KBM-7 (cell line): ENCODE data around the gene ATP10A.

ENCODE experiments used
- DNase-seq: peaks from one replicate; pipeline ENCODE4 v3.0.0-alpha.2; 2015
- in situ Hi-C: fragments of 300-500 bp; cut with MboI; formaldehyde crosslinking; loops from 2 replicates; pipeline ENCODE4 v1.14.3; 2020; ENCODE audit warnings: low sequenced_read_pairs, low pct_unique_long_range_greater_than_20kb, mixed read lengths

Gene ATP10A, protein sequence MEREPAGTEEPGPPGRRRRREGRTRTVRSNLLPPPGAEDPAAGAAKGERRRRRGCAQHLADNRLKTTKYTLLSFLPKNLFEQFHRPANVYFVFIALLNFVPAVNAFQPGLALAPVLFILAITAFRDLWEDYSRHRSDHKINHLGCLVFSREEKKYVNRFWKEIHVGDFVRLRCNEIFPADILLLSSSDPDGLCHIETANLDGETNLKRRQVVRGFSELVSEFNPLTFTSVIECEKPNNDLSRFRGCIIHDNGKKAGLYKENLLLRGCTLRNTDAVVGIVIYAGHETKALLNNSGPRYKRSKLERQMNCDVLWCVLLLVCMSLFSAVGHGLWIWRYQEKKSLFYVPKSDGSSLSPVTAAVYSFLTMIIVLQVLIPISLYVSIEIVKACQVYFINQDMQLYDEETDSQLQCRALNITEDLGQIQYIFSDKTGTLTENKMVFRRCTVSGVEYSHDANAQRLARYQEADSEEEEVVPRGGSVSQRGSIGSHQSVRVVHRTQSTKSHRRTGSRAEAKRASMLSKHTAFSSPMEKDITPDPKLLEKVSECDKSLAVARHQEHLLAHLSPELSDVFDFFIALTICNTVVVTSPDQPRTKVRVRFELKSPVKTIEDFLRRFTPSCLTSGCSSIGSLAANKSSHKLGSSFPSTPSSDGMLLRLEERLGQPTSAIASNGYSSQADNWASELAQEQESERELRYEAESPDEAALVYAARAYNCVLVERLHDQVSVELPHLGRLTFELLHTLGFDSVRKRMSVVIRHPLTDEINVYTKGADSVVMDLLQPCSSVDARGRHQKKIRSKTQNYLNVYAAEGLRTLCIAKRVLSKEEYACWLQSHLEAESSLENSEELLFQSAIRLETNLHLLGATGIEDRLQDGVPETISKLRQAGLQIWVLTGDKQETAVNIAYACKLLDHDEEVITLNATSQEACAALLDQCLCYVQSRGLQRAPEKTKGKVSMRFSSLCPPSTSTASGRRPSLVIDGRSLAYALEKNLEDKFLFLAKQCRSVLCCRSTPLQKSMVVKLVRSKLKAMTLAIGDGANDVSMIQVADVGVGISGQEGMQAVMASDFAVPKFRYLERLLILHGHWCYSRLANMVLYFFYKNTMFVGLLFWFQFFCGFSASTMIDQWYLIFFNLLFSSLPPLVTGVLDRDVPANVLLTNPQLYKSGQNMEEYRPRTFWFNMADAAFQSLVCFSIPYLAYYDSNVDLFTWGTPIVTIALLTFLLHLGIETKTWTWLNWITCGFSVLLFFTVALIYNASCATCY (N-terminal part only)

DNA sequence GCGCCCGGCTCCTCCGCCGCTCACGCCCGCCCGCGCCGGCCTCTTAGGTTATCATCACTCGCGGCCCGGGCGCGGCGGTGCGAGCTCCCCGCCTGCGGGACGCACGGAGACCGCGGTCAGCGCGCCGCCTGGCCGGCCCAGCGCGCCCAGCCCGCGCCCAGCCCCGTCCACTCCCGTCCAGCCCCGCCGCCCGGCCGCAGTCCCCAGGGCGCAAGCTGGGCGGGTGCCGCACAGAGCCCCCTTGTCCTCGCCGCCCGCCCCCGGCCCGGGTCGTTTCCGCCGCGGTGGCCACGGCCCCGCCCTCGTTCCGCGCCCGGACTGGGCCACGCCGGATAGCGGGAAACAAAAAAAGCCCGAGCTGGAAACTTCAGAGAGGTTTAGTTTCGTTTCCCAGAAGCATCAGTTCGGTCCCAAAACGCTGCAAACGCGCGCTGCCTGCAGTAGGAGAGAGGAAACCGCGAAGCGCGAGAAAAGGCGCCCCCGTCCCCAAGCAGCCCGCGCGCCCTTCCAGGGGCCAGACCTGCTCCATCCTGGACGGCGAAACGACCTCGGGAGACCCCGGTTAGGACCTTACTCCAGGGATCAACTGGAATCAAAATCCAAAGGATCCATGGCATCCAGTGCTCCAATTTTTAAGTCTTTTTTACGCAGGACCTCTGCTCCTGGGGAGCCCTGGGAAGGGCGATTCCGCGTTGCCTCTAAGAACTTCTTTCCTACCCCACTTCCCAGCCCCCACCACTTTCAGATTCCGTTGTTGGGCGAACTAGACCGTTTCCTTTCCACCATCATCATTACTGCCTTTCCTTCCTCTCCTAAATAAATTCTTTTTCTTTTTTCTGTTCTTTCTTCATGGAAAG is at the start of gene ATP10A:
Gene ATP10A, minus strand, starts transcription at position 217 of the 857 bp plus-strand sequence. CDS start 231 bp downstream, outside the sequence.
- in situ Hi-C loops, result no loop called here
- DNase-seq, result peak; percentile 52

DNA sequence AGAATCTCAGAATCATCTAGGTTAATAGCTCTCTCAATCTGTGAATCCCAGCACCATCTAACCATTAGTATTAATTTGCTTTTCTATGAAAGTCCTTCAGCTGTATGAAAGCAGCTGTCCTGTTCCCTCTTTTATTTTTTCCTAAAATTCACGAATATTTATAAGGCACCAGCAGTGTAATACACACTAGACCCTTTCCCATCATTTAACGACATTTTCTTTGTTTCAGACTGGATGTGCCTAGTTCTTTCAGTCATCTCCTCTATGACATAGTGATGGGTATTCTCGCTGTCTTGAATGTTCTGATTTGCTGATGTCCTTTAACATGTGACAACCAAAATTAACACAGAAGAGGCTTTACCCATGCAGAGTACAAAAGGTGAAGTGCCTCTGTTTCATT is 48.9 kb upstream of the ATP10A start:
- no peak for DNase-seq
- in situ Hi-C loops, result no loop called here

DNA sequence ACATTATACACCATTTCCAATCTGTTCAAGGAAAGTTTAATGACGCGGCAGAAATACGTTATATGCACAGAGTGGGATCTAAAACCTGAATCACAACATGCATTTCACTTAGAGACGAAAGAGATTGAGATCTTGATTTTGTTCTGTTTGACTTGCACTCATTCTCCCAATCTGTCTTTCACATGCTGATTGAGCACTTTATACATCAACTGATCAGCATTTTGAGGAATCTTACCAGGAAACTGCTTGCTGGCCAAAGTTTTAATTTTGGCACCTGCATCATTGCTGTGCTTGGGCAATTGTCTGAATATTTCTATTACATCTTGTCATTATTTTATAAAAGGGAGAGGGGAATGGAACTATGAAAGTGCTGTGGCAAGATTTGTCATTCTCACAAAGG is 47.7 kb upstream of the ATP10A start:
- DNase-seq, result no peak
- in situ Hi-C loops, result no loop called here

DNA sequence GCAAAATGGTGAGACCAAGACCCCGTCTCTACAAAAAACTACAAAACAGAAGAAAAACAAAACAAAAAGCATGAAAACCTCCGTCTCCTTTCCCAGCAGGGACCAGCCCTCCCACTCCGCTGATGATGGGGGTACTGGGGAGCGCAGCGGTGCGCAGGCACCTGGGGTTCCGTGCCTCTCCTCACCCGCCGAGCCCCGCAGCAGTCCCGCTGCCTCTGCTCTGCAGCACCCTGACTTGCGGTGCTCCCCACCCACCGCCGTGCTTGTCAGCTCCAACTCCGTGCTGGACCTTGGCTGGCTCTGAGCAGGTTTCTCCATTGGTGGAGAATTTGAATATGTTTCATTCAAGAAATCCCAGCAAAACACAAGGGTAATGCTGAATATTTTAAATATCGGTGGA is 46.7 kb upstream of the ATP10A start:
- in situ Hi-C loops, result no loop called here
- no peak for DNase-seq

DNA sequence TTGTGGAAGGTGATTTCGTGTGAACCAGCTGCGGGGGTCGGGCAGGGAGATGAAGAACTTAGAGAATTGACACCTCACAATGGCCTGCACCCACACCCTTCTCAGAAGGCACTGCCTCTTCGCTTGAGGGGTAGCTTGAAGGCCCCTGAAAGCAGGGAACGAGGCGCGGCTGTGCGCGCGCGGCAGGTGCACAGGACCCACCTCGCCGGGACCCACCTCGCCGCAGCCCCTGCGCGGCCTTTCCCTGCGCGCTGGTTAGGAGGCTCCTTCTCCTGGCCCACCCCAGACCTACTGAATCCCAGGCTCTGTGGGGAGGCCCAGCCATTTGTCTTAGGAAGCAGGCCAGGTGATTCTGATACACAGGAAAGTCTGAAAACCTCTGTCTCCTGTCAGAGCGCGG is 46.2 kb upstream of the ATP10A start:
- DNase-seq, result no peak
- in situ Hi-C loops, result no loop called here

DNA sequence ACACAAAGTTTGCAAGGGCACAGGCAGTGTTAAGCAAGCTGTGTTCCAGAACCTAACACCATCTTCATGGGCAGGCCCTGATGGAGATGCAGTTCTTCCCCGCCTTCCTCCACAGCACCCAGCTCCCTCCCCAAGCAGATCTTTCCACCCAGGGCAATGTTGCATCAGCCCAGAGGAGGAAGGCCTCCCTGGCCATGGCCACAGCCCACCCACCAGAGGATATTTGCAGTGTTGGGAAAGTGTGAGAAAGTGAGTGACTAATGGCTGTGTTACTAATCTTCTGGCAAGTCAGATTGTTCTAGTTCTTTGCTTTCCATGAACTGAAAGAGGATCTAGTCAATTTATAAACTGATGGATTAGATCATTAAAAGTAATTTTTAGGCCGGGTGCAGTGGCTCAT is 42.0 kb upstream of the ATP10A start:
- in situ Hi-C loops, result no loop called here
- DNase-seq, result no peak

DNA sequence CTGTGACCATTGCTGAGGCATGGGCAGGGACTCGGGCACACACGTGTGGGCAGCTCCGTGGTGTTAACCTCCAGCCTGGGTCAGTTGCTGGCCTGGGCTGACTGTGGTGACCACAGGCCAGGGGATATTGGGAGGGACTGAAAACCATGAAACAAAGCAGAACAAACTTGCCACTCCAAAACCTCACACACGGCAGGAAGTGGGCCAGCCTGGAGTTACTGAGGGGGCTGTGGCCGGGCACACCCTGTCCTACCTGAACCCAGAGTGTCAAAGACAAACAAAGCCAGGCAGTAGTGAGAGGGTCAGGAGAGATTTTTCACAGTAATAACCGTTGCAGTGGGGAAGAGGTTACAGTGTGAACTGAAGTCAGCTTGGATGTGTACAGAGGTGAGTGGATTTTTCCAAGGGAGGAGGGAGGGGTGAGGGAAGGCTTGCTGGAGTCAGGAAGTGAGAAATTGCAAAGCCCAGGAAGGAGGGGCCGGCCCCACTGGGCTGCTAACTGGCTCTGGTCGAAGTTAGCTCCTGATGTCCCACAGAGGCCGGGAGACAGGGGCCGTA is 40.0 kb upstream of the ATP10A start:
- DNase-seq, result peak; percentile 18
- in situ Hi-C loops, result no loop called here

DNA sequence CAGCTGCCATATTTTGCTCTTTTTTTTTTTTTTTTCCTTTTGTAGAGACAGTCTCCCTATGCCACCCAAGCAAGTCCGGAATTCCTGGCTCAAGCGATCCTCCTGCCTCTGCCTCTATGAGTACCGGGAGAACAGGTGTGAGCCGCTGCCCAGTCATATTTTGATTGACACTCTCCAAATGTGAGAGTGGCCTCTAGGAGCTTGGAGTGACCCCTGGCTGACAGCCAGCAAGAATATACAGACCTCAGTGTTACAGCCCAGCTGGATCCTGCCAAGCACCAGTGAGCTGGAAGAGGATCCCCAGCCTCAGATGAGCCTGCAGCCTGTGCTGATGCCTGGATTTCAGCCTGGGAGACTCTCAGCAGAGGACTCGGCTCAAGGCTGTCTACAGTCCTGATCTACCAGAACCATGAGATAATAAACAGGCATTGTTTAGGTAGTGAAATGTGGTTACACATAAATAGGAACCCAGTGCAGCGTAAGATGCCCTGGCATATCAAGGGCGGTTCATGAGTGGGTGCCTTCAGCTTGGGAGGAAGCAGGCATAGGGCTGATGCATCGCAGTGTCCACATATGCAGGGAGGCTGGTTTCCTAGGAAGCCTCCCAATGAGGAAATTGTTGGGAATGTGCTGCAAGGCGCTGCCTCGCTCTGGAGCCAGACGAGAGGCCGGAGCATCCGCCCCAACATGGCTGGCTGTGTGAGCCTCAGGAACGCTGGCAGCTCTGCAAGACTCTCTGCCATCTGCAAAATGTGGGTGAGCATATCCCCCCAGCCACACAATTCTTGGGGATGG is 38.9 kb upstream of the ATP10A start:
- DNase-seq, result no peak
- in situ Hi-C loops, result no loop called here

DNA sequence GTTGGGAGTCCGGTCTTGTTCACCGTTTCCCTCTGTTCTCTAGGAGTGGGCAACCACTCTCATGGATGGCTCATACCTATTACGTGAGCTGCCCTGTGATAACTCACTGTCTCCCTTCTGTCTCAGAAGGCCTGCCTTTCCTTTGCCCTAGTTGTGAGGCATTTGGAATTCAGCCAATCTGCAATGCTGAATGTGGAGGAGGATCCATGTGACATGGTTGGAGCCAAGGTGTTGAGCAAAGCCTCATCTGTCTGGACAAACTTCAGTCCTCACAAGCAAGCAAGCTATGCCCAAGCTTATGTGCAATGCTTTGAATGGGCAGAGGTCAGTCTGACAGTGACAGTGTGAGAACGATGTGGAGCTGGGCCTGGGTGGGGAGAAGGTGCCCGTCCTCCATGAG is 37.8 kb upstream of the ATP10A start:
- DNase-seq, result no peak
- in situ Hi-C loops, result no loop called here

DNA sequence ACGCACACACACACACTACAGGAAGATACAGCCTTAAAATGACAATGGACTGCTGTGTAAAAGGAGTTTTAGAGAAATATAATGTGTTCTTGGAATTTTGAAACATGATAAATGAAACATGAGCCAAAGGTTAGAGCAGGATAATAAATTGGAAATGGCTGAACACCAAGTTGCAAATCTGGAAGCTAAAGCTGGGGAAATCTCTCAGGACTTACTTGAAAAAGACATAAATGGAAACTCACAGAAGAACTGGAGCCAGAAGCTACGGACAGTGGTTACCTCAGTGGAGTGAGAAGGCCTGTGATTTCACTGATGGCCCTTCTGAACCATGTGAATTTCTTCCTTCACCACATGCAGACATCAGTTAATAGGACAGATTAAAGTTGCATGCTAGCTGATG is 37.3 kb upstream of the ATP10A start:
- in situ Hi-C loops, result no loop called here
- DNase-seq, result no peak

DNA sequence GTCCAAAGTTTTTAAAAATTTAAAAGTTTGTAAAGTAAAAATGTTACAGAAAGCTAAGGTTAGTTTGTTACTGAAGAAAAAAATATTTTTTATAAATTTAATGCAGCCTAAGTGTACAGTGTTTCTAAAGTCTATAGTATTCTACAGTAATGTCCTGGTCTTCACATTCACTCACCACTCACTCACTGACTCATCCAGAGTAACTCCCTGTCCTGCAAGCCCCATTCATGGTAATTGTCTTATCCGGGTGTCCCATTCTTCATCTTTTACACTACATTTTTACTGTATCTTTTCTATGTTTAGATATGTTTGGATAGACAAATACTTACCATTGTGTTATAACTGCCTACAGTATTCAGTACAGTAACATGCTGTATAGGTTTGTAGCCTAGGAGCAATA is 36.7 kb upstream of the ATP10A start:
- in situ Hi-C loops, result no loop called here
- DNase-seq, result no peak

DNA sequence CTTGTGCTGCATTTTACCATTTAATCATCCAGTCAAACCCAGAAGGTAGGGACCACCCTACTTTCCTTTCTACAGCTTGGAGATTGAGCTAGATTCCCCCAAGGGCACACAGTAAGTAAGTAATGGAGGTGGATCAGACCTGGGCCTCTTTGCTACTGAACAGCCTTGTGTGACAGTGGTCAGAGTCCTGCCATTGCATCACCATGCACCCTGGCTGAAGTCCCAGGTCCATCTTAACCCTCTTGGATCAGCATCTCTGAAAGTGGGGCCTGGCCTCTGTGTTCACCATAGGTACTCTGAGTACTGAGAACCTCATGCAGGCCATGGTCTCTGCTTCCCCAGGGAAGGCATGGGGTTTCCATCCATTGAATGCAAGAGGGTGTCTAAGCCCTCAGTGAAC is 34.5 kb upstream of the ATP10A start:
- in situ Hi-C loops, result no loop called here
- no peak for DNase-seq

DNA sequence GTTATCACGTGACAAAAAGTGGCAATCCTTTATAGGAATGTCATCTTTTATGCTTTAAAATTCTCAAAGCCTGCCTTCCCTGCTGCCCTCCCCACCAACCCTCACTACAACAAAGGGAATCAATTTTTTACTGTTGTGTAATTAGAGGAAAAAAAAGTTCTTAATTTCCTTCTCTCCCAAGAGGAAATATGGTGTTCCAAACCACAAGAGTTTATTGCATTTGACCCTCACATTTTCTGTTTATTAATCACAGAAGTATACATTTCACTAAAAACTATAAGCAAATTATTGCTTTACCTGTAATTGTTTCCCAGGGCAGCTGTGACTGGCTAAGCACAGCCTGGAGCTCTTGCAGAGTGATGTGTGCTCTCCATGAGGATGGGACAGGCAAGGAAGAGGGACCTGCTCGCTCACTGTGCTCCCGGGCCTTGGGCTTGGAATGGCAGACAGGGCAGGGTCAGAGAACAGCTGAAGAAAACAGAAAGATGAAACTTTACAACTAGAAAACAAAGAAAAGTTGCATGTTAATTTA is 31.3 kb upstream of the ATP10A start:
- DNase-seq, result no peak
- in situ Hi-C loops, result no loop called here

DNA sequence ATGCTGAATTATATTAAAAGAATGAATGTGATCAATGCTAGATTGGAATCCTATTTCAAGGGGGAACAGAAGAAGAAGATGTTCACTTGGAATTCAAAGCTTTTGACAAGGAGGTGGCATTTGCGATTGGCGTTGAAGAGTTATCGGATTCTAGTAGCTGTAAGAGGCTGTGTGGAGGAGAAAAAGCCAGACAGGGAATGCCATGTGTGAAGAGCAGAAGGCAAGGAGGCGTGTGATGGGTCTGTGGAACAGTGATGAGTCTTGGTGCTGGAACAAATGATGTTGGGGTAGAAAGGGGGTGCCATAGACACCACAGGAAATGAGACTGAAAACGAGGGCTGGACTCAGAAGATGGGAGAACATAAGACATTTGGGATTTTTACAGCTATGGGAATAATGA is 30.5 kb upstream of the ATP10A start:
- in situ Hi-C loops, result no loop called here
- DNase-seq, result no peak

DNA sequence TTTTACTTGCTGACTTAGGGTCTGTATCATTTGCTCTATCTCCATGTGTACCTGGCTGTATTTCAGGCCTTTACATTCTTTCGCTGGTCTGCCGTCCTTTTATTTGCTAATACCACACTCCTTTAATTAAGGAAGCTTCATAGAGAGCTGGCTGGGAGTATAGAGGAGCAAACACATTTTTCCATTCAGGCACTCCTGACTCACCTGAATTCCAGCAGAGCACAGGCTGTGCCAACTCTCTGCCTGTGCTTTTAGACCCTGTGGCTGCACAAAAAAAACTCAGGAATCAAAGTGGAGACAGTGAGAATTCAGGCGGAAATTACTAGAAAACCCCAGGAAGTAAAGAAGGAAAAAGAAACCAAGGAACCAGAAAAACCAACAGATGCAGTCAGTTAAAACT is 29.0 kb upstream of the ATP10A start:
- DNase-seq, result no peak
- in situ Hi-C loops, result no loop called here

DNA sequence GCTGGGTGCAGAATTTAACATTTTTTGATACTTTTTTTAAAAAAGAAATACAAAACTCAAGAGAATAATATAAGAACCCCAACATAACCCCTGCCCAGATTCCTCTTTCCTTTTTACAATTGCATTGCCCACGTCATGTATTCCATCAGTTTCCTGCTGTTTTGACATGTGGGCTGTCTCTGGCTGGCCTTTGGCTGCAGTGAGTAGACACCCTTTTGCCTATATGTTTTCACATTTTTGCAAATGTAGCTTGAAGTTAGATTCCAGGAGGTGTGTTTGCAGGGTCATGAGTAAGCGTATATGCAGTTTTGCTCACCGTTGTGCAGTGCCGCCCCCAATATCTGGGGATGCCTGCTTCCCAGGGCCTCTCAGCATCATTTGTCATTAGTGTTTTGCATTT is 28.0 kb upstream of the ATP10A start:
- in situ Hi-C loops, result no loop called here
- DNase-seq, result no peak

DNA sequence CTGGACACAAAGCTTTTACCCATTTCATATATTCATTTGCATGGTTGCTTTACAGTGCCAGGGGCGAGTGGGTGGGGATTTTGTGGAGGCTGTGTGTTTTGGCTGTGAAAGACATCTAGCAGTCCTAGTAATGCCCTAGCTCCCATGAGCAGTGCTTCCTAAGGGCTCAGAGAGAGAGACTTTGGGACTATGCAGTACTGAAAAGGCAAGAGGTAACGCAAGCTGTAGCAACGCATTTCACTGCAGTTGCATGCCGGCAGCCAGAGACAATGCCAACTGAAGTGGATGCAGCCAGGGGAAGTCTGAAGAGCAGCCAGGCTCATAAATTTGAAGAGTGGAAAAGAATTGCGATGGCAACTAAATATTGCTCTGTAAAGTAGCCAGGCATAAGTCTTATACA is 27.4 kb upstream of the ATP10A start:
- in situ Hi-C loops, result no loop called here

DNA sequence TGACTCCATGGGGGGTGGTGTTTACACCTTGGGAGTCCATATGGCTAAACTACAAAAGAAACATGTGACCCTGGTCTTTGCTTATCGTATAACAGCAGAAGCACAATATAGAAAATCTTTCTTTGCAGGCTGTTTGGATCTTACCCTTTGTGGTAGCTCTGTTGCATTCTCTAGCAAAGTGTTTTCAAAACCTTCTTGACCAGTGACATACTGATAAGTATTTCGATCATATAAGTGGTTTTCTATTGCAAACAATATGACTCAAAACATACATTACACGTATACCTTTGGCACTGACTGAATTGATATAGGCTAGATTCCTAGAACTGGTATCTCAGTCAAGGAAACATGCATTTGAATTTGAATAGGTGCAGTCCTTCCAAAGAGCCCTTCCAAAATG is 24.7 kb upstream of the ATP10A start:
- in situ Hi-C loops, result no loop called here
- DNase-seq, result no peak

More for the DNA sequence above, 27.4 kb upstream of the ATP10A start:
- DNase-seq, result no peak
